ENCODE measurements around the gene B4GALT5.

Gene B4GALT5

GRCh38 chr20:49675368-49676151 is 38.1 kb downstream of the B4GALT5 start:
- Histone ChIP-seq H2AFZ (no peak overlapping the region), H3K79me2 (peaks cover 45% of the 10 kb centered on the region), H3K27me3 (ENCODE audit: control insufficient read depth, insufficient read depth, low read length) (no peaks in the 10 kb centered on the region), H3K9ac (no peak overlapping the region), H3K4me3 (ENCODE audit: low read depth, low read length) (no peak overlapping the region), H3K9me3 (ENCODE audit: control insufficient read depth, low read length) (no peaks in the 10 kb centered on the region), H3K27ac (no peak overlapping the region), H3K4me1 (peaks cover 22% of the 10 kb centered on the region), H3K4me2 (ENCODE audit: low read length) (no peak overlapping the region), H3K36me3 (ENCODE audit: control insufficient read depth, insufficient read depth, low read length) (no peaks in the 10 kb centered on the region)
- no peak for TF ChIP-seq CTCF (IDR thresholded peaks at IDR 0.05)

- Histone ChIP-seq H3K27me3 (ENCODE audit: control insufficient read depth, insufficient read depth, low read length) (no peaks in the 10 kb centered on the region), H3K9ac (no peak overlapping the region)
These were observed 39.0 kb downstream of the B4GALT5 start for GRCh38 chr20:49674383-49675352.

GRCh38 chr20:49672096-49672664 is 41.5 kb downstream of the B4GALT5 start:
- Histone ChIP-seq H3K79me2 (peaks cover 63% of the 10 kb centered on the region), H3K36me3 (ENCODE audit: control insufficient read depth, insufficient read depth, low read length) (no peaks in the 10 kb centered on the region), H3K27ac (no peak overlapping the region), H3K9ac (no peak overlapping the region), H3K4me2 (ENCODE audit: low read length) (no peak overlapping the region), H3K27me3 (ENCODE audit: control insufficient read depth, insufficient read depth, low read length) (no peaks in the 10 kb centered on the region), H3K9me3 (ENCODE audit: control insufficient read depth, low read length) (no peaks in the 10 kb centered on the region), H3K4me1 (peaks cover 20% of the 10 kb centered on the region), H3K4me3 (ENCODE audit: low read depth, low read length) (no peak overlapping the region), H2AFZ (no peak overlapping the region)
- no peak for TF ChIP-seq CTCF (IDR thresholded peaks at IDR 0.05)

More at GRCh38 chr20:49674383-49675352, 39.0 kb downstream of the B4GALT5 start:
- Histone ChIP-seq H3K36me3 (ENCODE audit: control insufficient read depth, insufficient read depth, low read length) (no peaks in the 10 kb centered on the region), H3K27ac (no peak overlapping the region), H2AFZ (no peak overlapping the region), H3K4me1 (peaks cover 27% of the 10 kb centered on the region), H3K9me3 (ENCODE audit: control insufficient read depth, low read length) (no peaks in the 10 kb centered on the region), H3K79me2 (peaks cover 46% of the 10 kb centered on the region), H3K4me2 (ENCODE audit: low read length) (no peak overlapping the region), H3K4me3 (ENCODE audit: low read depth, low read length) (no peak overlapping the region)
- TF ChIP-seq CTCF (IDR thresholded peaks at IDR 0.05) = no peak

GRCh38 chr20:49671433-49671832 is 42.2 kb downstream of the B4GALT5 start:
- no peak overlapping the region for H3K27ac ChIP-seq
- H3K27me3 ChIP-seq (ENCODE audit: control insufficient read depth, insufficient read depth, low read length) = no peaks in the 10 kb centered on the region
- no peak for TF ChIP-seq CTCF (IDR thresholded peaks at IDR 0.05)

More at GRCh38 chr20:49671433-49671832, 42.2 kb downstream of the B4GALT5 start:
- H3K79me2 ChIP-seq = peaks cover 61% of the 10 kb centered on the region
- H3K4me1 ChIP-seq = peaks cover 14% of the 10 kb centered on the region
- no peaks in the 10 kb centered on the region for H3K36me3 ChIP-seq (ENCODE audit: control insufficient read depth, insufficient read depth, low read length)
- no peak overlapping the region for H2AFZ ChIP-seq
- no peak overlapping the region for H3K4me3 ChIP-seq (ENCODE audit: low read depth, low read length)
- no peak overlapping the region for H3K4me2 ChIP-seq (ENCODE audit: low read length)
- no peaks in the 10 kb centered on the region for H3K9me3 ChIP-seq (ENCODE audit: control insufficient read depth, low read length)
- no peak overlapping the region for H3K9ac ChIP-seq
